ENCODE data around the gene IGFBP6.
"Not testable (repeated sequence)": the region's sequence is repeated elsewhere in the genome, so short reads cannot be mapped to it uniquely, and the experiment has no call there.

The IGFBP6 gene

DNA sequence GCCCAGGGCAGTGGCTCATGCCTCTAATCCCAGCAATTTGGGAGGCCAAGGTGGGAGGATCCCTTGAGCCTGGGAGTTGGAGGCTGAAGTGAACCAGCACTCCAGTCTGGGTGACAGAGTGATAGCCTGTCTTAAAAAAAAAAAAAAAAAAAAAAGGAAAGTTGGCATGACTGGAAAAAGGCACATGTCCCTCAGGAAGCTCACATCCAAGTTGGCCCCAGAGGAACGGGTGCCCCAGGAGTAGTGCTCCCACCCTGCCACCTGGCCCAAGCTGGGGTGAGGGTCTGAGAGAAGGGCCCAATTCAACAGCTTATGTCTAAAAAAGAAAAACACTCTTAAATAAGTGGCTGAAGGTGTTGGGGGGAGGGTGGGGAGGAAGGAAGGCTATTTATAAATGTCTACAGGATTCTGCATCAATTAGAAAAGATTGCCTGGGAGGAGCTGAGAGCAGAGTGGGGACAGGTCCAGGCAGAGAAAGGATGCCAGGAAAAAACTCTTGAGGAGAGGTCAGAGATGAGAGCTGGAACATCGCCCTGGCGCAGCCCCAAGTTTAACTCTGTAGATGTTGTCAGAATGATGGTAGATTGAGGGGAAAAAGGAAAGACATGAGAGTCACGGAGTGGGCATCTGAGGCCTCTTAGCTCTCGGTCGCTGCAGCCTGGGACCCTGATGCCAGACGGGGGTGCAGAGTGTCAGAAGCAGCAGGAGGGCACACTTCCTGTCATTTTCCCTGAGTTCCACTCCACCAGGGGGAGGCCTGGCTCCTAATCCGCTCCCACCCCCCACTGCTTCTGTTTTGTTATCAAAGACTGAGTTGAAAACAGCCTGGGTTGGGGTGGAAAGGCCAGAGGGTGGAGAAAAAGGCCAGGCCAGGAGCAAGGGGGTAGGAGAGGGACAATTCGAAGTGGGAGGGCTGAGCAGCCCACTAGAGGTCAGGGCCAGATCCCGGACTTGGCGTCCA, 25.6 kb upstream of the IGFBP6 start:
- DNase-seq: no peak

GRCh38 chr12:53073881-53074280, 23.6 kb upstream of the IGFBP6 start:
- DNase-seq: no peak

- DNase-seq: no peak
These were observed 23.0 kb upstream of the IGFBP6 start for GRCh38 chr12:53074283-53074998.

DNA sequence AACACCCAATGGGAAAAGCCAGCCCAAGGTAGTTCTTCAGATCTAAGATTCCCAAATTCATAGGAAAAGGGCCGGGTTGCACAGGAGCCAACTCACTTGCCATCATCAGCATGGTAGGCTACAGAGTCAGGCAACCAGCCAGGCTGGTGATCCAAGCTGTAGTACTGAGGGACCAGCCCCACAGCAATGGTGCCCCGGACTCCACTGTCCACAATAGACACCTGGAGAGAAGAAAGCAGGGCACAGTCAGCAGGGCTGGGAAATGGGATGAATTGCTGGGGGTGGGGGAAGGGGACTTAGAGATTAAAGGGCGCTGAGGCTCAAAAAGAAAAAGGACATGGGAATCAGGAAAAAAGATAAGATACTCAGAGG, 22.5 kb upstream of the IGFBP6 start:
- DNase-seq: no peak

GRCh38 chr12:53076461-53076860, 21.0 kb upstream of the IGFBP6 start:
- DNase-seq: no peak

DNA sequence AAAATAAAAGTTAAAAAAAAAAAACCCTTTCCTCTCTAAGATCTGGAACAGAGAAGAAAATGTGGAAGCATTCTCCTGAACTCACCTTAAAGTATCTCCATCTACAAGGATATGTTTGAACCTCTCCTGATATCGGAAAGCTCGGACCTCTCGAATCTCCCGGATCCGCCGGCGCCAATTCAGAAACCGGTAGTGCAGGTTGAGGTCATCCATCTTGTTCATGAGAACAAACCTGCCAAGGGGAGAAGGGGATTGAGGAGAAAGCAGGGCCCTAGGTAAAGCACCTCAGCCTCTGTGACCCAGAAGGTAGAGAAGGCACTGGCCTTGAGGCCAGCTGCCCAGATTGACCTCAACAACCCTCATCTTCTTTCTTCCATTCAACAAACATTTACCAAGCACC, 20.4 kb upstream of the IGFBP6 start:
- no peak for DNase-seq

DNA sequence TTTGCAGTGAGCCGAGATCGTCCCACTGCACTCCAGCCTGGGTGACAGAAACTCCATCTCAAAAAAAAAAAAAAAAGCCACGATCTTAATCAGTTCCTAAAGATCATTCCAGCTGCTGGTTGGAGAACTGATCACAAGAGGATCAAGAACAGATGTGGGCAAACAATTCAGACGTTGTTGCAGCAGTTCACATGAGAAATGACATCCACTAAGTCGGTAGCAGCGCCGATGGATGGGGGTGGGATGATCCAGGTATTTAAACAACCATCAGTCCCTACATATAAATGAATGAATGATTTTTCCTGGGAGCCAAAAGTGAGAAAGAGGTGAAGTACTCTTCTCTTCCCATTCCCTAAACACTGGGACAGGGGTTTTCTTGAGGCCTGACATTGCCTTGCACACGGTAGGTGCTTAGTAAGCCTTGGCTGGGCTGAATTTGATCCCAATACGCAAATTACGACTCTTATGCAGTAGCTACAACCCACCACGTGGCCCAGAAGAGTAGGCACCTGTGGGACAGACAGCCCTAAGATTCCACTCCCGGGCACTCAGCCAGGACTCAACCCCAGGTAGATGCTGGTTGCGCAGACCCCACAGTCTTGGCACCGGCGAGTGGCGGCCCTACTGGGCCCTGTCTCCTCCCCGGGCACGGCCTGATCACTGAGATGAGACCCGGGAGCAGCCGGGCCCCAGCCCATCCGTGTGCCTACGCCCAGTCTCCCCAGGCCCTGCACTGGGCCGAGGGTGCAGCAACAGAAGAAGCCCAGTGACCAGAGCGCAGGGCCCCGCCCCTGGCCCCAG, 18.8 kb upstream of the IGFBP6 start:
- DNase-seq: no peak

GRCh38 chr12:53079226-53080117, 18.0 kb upstream of the IGFBP6 start, which contains the start of gene SPRYD3:
SPRYD3 (minus strand) TSS chr12:53079390; CDS start chr12:53079333, 57 bp downstream.
- peak; percentile 64 for DNase-seq

DNA sequence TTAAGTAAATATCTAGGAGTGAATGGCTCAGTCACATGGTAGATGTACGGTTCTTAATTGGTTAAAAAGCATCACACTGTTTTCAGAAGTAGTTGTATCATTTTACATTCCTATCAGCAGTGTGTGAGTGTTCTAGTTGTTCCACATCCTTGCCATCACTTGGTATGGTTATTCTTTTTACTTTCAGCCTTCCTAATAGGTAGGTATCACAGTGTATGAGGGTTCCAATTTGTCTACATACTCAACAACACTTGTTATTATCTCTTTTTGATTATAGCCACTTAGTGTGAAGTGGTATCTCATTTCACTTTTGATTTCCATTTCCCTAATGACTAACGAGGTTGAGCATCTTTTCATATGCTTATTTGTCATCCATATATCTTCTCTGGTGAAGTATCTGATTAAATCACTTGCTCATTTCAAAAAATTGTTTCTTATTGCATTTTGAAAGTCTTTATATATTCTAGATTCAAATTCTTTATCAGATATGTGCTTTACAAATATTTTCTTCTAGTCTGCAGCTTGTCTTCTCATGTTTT, 14.8 kb upstream of the IGFBP6 start:
- no peak for DNase-seq

GRCh38 chr12:53086361-53086760, 11.1 kb upstream of the IGFBP6 start:
- DNase-seq: no peak

DNA sequence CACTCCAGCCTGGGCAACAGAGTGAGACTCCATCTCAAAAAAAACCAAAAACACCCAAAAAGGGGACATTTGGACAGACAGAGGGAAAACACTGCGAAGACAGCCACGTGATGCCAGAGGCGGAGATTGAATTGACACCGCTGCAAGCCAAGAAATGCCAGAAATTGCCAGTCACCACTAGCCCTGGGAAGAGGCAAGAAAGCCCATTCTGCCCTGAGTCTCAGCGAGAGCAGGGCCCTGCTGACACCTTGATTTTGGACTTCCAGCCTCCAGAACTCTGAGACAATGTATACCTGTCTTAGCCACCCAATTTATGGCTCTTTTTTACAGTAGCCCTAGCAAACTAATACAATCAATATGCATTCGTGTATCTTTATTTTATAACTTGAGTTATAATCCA, 7.4 kb upstream of the IGFBP6 start:
- DNase-seq: no peak

DNA sequence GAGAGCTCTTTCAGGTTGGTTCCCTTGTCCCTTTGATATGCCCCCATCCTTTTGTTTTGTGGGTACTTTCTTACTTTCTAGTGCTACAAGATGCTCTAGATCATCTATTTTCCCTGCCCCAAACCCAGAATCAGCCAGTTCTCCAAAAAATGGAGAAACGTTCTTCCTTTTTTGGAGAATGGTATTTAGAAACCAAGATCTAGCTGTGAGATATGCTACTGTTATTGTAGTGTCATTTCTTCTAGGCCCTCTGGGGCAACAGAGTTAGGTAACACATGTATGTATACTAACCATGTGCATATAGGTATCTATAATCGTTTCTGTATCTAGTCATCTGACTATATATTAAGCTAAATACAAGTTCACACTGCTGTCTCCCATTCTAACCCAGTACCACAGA, 6.9 kb upstream of the IGFBP6 start:
- no peak for DNase-seq

- DNase-seq: no peak
These were observed 5.7 kb upstream of the IGFBP6 start for GRCh38 chr12:53091756-53092155.

DNA sequence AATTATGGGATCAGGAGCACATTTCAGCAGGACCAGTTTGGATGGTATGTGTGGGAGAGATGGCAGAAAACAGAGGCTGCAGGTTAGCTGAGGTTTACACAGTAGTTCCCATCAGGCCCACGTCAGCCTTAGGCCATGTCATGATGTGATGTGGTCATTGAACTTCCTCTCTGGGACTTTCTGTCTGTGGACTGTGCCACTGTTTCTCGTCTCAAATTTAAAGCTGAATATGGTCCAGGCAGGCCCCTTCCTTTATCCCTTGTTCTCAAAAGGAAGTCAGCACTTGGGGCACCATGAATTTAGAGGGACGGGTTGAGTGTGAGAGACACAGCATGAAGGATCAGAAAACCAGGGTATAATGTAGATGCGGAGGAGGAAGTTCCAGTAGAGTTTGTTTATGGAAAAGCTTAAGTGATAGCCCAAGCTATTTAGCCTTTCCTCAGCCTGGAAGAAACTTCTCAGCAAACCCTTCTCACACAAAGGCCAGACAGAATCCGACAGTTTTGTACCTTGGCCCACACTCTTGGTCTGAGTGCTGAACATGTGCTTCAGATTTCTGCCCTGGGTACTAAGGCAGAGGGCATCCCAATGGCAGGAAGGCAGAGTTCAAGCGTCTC, 3.6 kb upstream of the IGFBP6 start:
- DNase-seq: no peak

GRCh38 chr12:53094394-53094787, 3.1 kb upstream of the IGFBP6 start:
- no peak for DNase-seq

DNA sequence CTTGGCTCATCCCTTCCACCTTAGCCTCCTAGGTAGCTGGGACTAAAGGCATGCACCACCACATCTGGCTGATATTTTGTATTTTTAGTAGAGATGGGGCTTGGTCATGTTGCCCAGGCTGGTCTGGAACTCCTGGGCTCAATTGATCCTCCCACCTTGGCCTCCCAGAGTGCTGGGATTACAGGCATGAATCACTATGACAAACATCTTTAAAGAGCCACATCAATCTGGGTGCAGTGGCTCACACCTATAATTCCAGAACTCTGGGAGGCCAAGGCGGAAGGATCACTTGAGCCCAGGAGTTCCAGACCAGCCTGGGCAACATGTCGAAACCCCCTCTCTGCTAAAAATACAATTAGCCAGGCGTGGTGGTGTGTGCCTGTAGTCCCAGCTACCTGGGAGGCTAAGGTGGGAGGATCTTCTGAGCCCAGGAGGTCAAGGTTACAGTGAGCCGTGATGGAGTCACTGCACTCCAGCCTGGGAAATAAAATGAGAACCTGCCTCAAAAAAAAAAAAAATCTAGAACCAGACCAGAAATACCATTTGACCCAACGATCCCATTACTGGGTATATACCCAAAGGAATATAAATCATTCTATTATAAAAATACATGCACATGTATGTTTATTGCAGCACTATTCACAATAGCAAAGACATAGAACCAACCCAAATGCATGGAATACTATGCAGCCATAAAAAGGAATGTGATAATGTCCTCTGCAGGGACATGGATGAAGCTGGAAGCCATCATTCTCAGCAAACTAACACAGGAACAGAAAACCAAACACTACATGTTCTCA, 2.5 kb upstream of the IGFBP6 start:
- not testable (repeated sequence) for DNase-seq

- DNase-seq: not testable (repeated sequence)
These were observed 1.9 kb upstream of the IGFBP6 start for GRCh38 chr12:53095596-53095895.

GRCh38 chr12:53096089-53096741, 1.3 kb upstream of the IGFBP6 start:
- no peak for DNase-seq

DNA sequence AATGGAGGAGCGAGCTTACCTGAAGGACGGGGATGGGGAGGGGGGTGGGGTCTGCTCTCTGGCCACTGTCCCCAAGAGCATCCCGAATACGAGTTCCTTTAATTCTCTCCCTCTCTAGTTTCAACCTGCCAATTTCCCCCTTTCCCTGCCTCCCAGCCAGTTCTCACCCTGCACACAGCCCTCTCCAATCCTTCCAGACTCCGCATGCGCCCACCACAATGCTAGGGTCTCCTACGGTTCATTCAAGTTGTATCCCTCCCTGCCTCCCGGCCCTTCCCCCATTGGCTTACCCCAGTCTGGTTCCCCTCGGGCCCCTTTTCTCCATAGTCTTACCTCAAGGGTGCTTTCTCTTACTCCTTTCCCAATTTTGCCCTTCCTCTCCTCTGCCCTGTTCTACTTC, 708 bp upstream of the IGFBP6 start:
- DNase-seq: no peak

DNA sequence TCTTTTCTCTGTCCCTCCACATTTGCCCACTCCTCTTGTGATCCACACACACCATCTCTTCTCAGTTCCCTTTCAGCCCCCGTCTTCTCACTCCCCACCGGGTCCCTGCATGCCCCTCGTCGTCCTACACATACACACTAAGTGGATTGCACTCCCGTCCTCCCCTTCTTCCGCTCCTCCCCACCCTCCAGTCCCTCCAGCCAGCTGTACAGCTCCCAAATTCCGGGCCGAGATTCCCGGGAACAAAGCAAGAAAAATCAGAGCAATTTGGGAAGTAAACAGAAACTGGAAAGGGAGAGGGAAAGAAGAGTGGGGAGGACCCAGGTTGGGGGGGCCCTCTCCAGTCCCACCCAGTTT, 282 bp upstream of the IGFBP6 start:
- no peak for DNase-seq

Data from NCI-H1436 treated with DMSO at 0.1 percent for 48 hours (cell line).